Epithelial cell of prostate (primary cell): ENCODE data around the gene NKX2-1.
"Not testable (repeated sequence)": the region's sequence is repeated elsewhere in the genome, so short reads cannot be mapped to it uniquely, and the experiment has no call there.

Source experiments
- DNase-seq: peaks from one replicate; pipeline ENCODE4 v3.0.0-alpha.2; 2011; ENCODE audit warnings: low read depth, low spot score
- H3K27ac ChIP-seq: fragments of 450-650 bp; 2 replicates; pipeline ENCODE4 v1.5.1; 2017; ENCODE audit warnings: mild to moderate bottlenecking

Gene NKX2-1

DNA sequence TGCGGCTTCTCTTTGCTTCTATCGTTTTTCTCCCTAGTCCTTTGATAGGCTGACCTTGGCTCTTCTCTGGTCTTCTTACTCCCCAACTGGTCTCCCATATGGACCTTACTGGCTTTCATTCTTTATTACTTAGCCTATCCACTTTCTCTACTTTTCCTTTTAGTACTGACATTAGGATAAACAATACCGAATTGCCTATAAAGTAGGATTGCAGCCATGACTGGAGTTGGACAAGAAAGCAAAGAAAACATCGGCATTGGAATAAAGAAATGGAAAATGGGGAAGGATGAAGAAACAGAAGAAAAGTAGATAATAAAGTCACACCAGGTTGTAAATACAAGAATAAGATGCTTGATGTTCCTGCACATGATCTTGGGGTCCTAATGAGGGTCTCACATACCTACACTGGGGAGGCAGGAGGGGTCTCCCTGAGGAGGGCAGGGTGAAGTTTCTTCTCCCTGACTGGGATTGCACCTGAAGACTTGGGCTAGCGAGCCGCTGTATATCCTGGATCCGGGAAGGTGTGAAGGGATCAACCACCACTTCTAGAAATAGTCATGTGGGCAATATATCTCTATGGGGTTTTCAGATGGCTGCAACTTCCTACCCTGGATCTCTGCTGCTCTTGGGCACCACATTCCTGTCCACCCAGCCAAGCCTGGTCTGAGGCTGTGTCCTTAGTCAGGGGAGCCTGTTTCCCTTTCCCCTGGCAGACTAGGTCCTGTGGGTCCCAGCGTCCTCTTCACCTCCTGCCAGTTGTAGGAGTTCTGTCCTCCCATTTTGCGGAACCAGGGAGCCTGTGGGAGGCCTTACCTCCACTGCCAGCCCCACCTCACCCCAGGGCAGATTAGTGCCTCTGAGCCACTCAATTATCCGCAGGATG is 13.1 kb downstream of the NKX2-1 start:
- no peak for DNase-seq

GRCh38 chr14:36505892-36506731 is 13.9 kb downstream of the NKX2-1 start:
- no peak overlapping the region for H3K27ac ChIP-seq
- DNase-seq: no peak

More for the DNA sequence above, 13.1 kb downstream of the NKX2-1 start:
- H3K27ac ChIP-seq: no peak overlapping the region

GRCh38 chr14:36505181-36505815 is 14.7 kb downstream of the NKX2-1 start:
- DNase-seq: no peak

DNA sequence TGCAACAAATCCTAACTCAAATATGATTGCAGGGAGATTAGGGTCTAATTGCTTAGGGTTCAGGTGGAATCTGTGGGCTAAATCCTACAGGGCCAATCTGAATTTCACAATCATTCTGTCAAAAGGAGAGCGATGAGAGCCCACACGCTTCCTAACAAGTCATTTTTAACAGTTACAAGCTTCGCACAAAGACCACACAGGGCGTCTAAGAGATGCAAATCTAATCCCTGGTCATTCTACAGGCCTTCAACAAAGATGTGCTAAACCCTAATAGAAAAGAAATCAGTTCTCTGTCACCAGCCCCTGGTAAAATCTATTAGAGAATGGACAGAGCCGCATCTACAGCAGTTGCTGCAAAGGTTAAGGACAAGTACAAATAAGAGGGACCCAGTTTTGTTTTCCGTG is 15.3 kb downstream of the NKX2-1 start:
- no peak overlapping the region for H3K27ac ChIP-seq
- DNase-seq: no peak

More at GRCh38 chr14:36505181-36505815, 14.7 kb downstream of the NKX2-1 start:
- no peak overlapping the region for H3K27ac ChIP-seq

GRCh38 chr14:36503771-36504741 is 16.0 kb downstream of the NKX2-1 start:
- no peak overlapping the region for H3K27ac ChIP-seq
- no peak for DNase-seq

DNA sequence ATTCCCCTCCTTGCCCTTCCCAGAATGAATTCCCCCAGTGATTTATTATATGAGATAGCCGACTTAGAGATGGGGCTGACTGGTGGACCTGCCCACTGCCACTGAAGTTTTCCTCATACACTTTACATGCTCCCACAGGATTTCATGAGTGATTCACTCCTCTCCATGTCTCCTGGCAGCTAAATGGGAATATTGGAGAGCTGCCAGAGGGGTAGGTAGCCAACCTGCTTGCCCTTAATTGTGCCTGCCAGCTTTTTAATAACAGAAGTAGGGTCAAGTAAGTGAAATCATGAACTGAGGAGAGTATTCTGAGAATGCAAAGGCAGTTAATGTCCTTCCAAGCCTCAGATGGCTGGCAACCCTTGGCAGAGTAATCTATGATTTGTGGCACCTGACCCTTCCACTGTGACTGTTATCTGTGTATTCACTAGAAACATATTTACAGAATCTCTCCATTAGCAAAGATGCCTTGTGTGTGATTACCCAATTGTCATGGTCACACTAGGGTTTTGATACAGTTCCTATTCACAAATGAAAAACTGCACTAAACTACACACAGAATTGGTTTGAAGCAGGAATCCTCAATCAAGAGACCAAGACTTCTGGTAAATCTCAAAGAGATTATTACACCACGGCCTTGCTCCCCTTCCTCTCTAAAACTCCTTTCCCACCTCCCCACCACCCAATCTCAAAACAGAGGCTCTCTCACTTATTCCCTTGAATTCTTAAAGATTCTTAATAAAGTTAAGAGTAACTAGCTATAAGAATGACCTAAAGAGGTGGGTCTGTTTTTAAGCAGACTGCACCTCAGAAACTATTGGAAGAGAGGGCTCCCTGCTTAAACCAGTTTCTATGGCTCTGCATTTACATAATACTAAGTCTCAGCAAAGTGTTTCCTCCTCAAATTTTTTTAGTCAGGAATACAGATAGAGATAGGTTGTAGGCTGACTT is 17.2 kb downstream of the NKX2-1 start:
- no peak for DNase-seq

DNA sequence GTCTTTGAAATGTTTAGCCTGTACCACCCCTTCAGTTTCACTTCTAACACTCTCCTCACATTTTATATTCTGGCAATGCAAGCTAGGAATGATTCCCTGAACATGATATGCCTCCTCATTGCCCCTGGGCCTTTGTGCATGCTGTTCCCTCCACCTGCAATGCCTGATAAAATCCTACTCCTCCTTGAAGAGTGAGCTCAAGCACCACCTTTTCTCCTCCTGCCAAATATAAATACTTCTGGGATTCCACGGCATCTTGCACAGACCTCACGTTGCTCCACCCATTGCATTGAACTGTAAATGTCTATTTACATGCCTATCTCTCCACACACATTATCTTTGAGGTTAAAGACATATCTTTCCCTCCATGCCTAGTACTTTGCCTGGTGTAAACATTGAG is 21.1 kb downstream of the NKX2-1 start:
- no peak for DNase-seq

More for the DNA sequence above, 17.2 kb downstream of the NKX2-1 start:
- H3K27ac ChIP-seq: no peak overlapping the region

GRCh38 chr14:36496346-36496745 is 23.7 kb downstream of the NKX2-1 start:
- DNase-seq: no peak
- H3K27ac ChIP-seq: no peak overlapping the region

More for the DNA sequence above, 21.1 kb downstream of the NKX2-1 start:
- H3K27ac ChIP-seq: no peak overlapping the region

GRCh38 chr14:36495666-36496065 is 24.4 kb downstream of the NKX2-1 start:
- DNase-seq: no peak
- no peak overlapping the region for H3K27ac ChIP-seq

DNA sequence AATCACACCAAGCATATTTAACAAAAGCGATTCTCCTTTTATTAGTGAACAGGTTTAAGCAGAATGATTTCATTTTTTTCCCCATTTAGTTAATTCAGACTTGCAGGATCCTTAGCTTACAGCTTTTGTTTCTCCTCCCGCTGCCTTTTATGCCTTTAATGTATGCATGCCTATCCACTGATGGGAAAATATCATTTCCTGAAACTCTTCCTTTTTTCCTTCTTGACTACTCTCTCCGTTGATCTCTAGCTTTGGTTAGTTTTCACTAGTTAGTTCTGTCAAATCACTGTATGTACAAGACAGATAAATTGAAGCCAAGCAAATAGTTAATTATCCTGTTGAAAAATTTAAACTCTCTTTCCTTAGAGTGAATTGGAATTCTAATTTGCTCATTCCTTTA is 26.3 kb downstream of the NKX2-1 start:
- DNase-seq: no peak
- no peak overlapping the region for H3K27ac ChIP-seq

DNA sequence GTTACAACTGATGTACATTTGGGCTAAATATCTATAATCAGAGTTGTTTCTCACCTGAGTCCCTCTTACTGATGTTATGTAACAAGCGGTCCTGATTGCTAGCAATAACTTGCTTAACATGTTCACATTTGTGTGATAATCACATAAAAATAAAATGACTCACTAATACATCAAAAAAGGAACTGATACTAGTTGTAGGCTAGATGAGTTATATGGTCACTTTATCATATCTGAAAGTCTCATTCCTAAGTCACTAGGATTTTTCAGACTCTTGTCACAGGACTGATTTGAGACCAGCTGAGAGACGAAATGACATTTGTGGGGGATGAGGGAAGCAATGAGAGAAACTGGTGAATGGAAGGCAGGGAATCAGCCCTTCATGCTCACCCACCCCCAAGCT is 34.3 kb downstream of the NKX2-1 start:
- no peak for DNase-seq

GRCh38 chr14:36479344-36479743 is 40.7 kb downstream of the NKX2-1 start:
- no peak overlapping the region for H3K27ac ChIP-seq
- no peak for DNase-seq

More for the DNA sequence above, 34.3 kb downstream of the NKX2-1 start:
- H3K27ac ChIP-seq: no peak overlapping the region

DNA sequence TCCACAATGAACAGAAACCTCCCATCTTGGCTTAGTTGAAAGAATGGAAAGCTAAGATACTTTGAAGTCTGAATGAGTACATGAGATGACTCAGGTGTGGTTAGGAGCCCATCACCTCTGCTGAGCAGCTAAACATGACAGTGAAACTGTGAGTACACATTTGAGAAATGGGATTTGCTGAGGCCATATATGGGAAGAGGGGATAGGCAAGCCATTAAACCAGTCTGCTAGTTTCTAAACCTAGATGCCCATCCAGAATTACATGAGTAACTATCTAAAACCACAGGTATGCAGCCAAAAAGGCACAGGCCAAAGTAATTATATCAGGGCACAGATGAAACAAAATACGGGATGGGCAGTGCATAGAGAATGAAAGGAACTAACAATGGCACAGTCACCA is 41.2 kb downstream of the NKX2-1 start:
- DNase-seq: peak; percentile 88
- no peak overlapping the region for H3K27ac ChIP-seq

DNA sequence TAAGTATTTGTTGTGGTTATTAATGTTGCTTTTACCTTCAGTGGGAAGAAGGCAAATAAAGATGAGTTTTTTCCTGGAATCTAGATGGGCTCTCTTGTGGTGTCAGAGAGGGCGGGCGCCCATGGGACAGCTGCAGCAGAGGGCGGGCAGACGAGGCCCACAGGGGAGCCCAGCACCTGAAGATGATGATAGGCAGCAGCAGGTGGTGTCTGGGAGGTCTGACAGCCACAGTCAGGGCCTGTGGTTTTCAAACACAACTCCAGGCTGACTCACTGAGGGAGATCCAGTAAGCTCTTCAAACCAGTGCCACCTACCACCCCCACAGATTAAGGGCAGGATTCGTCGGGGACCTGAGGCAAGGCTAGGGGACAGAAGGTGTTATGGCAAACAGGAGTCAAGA is 42.8 kb downstream of the NKX2-1 start:
- no peak overlapping the region for H3K27ac ChIP-seq
- DNase-seq: peak; percentile 5

DNA sequence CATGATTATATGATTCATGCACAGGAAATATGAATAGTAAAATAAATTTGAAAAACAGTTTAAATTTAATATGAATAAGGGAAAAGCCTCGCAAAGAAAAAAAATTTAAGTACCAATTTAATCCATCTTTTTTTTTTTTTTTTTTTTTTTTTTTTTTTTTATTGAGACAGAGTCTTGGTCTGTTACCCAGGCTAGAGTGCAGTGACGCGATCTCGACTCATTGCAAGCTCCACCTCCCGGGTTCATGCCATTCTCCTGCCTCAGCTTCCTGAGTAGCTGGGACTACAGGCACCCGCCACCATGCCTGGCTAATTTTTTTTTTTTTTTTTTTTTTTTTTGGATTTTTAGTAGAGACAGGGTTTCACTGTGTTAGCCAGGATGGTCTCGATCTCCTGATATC is 44.0 kb downstream of the NKX2-1 start:
- not testable (repeated sequence) for H3K27ac ChIP-seq, DNase-seq

DNA sequence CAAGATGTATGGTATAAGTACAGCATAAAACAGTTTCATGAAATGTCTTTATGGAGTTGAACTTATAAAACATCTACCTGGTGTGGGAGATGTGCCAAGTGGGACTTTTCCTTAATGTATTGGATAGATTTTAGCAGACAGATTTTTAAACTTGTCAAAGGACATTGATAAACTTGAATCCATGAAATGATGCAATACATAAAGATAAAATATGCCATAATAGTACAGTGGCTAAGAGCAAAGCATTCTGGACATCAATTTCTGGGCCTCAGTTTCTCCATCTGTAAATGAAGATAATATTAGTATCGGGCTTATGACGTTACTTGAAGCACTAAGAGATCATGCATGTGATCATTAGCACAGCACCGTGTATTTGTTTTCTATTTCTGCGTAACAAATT is 45.4 kb downstream of the NKX2-1 start:
- H3K27ac ChIP-seq: no peak overlapping the region
- no peak for DNase-seq

DNA sequence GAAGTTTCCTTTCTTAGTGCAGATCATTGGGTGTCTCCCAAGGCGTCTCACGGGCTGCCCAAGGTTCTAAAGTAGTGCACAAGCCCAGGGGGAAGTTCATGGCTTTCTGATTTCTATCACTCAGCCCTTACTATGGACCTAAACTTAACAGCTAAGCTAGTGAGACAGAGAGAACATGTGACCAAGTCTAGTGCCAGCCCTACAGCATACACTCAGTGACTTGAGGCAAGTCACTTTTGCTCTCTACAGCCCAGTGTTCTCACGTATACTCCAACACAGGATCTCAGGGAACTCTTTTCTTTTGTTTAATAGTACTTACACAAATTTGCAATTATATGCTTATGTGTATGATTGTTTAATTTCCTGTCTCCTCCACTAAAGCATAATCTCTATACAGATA is 48.6 kb downstream of the NKX2-1 start:
- no peak for DNase-seq
- H3K27ac ChIP-seq: no peak overlapping the region

GRCh38 chr14:36467332-36467731 is 52.7 kb downstream of the NKX2-1 start:
- DNase-seq: no peak
- H3K27ac ChIP-seq: no peak overlapping the region
